Measurements from ENCODE around the gene ELP4.
"Not testable (repeated sequence)": the region's sequence is repeated elsewhere in the genome, so short reads cannot be mapped to it uniquely, and the experiment has no call there.

Gene ELP4

DNA sequence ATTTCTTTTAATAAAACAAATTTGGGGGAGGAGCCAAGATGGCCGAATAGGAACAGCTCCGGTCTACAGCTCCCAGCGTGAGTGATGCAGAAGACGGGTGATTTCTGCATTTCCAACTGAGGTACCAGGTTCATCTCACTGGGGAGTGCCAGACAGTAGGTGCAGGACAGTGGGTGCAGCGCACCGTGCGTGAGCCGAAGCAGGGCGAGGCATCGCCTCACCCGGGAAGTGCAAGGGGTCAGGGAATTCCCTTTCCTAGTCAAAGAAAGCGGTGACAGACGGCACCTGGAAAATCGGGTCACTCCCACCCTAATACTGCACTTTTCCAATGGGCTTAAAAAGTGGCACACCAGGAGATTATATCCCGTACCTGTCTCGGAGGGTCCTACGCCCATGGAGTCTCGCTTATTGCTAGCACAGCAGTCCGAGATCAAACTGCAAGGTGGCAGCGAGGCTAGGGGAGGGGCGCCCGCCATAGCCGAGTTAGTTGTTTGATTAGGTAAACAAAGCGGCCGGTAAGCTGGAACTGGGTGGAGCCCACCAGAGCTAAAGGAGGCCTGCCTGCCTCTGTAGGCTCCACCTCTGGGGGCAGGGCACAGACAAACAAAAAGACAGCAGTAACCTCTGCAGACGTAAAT is 231.3 kb downstream of the ELP4 start:
- DNase-seq; H3K27me3 ChIP-seq (ENCODE audit: control insufficient read depth in 1 of 2, insufficient read depth in 1 of 2, low read length in 2 of 2); H3K36me3 ChIP-seq (ENCODE audit: control insufficient read depth in 1 of 2, insufficient read depth in 2 of 2, low read depth in 1 of 2, low read length in 2 of 2); H4K91ac ChIP-seq (ENCODE audit: low read length); H3K9ac ChIP-seq (ENCODE audit: low read length); H3K79me1 ChIP-seq (replicated peaks; ENCODE audit: low read length, poor library complexity, severe bottlenecking); H2BK12ac ChIP-seq (ENCODE audit: low read length in 2 of 2); H3K23ac ChIP-seq (ENCODE audit: low read length in 2 of 2); H2BK120ac ChIP-seq (ENCODE audit: low read depth, low read length); H3K4me1 ChIP-seq (ENCODE audit: control insufficient read depth, insufficient read depth, low read depth, low read length); H3K4me3 ChIP-seq (ENCODE audit: insufficient read depth in 1 of 2, low read depth in 1 of 2, low read length in 2 of 2); H3K14ac ChIP-seq (ENCODE audit: low read length in 2 of 2); H2BK15ac ChIP-seq (ENCODE audit: low read depth, poor library complexity, severe bottlenecking); H2AFZ ChIP-seq (ENCODE audit: low read depth, low read length); H3K4ac ChIP-seq (ENCODE audit: low read depth in 1 of 2, low read length in 2 of 2); H3K27ac ChIP-seq (ENCODE audit: low read length, poor library complexity, severe bottlenecking); H2BK5ac ChIP-seq (ENCODE audit: low read depth, low read length, poor library complexity, severe bottlenecking); H3K18ac ChIP-seq (ENCODE audit: low read depth in 1 of 2, low read length in 2 of 2); H3K4me2 ChIP-seq (ENCODE audit: low read length, poor library complexity, severe bottlenecking); H4K8ac ChIP-seq (ENCODE audit: low read length); H3K9me3 ChIP-seq (ENCODE audit: control insufficient read depth, low read length); H2AK5ac ChIP-seq (ENCODE audit: low read length, severe bottlenecking): not testable (repeated sequence)
- WGBS: 94% methylated on average over 25 of the region's 26 CpGs

DNA sequence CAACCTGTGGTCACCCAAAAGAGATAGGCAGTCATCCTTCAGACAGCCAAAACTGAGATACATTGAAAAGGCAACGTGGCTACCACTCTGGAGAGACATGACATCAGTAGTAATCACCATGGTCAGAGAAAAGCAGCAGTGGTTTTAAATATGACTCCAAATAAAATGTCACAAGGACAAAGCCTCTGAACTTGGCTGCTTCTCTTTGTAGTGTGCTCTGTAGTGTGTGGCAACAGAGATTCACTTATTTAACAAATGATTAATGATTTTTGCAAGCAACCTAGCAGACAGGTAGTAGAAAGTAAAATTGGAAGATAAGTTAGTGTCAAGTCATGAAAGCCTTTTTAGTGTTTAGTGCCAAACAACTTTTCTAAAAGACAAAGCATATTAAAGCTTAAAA is 238.0 kb downstream of the ELP4 start:
- no peak overlapping the region for H3K14ac ChIP-seq (ENCODE audit: low read length in 2 of 2)
- no peak overlapping the region for H3K27ac ChIP-seq (ENCODE audit: low read length, poor library complexity, severe bottlenecking)
- no peak overlapping the region for H3K23ac ChIP-seq (ENCODE audit: low read length in 2 of 2)
- H3K18ac ChIP-seq (ENCODE audit: low read depth in 1 of 2, low read length in 2 of 2): no peak overlapping the region
- H2BK5ac ChIP-seq (ENCODE audit: low read depth, low read length, poor library complexity, severe bottlenecking): no peak overlapping the region
- no peaks in the 10 kb centered on the region for H3K79me1 ChIP-seq (replicated peaks; ENCODE audit: low read length, poor library complexity, severe bottlenecking)
- H3K4me1 ChIP-seq (ENCODE audit: control insufficient read depth, insufficient read depth, low read depth, low read length): no peaks in the 10 kb centered on the region
- no peak for DNase-seq
- no peak overlapping the region for H2BK12ac ChIP-seq (ENCODE audit: low read length in 2 of 2)
- H3K9ac ChIP-seq (ENCODE audit: low read length): no peak overlapping the region
- no peak overlapping the region for H4K8ac ChIP-seq (ENCODE audit: low read length)
- no peaks in the 10 kb centered on the region for H3K27me3 ChIP-seq (ENCODE audit: control insufficient read depth in 1 of 2, insufficient read depth in 1 of 2, low read length in 2 of 2)
- no peak overlapping the region for H2BK120ac ChIP-seq (ENCODE audit: low read depth, low read length)
- H2AK5ac ChIP-seq (ENCODE audit: low read length, severe bottlenecking): no peak overlapping the region
- H2AFZ ChIP-seq (ENCODE audit: low read depth, low read length): no peak overlapping the region
- no peak overlapping the region for H2BK15ac ChIP-seq (ENCODE audit: low read depth, poor library complexity, severe bottlenecking)
- H3K9me3 ChIP-seq (ENCODE audit: control insufficient read depth, low read length): no peaks in the 10 kb centered on the region
- no peaks in the 10 kb centered on the region for H3K36me3 ChIP-seq (ENCODE audit: control insufficient read depth in 1 of 2, insufficient read depth in 2 of 2, low read depth in 1 of 2, low read length in 2 of 2)
- H4K91ac ChIP-seq (ENCODE audit: low read length): no peak overlapping the region
- no peak overlapping the region for H3K4me2 ChIP-seq (ENCODE audit: low read length, poor library complexity, severe bottlenecking)
- H3K4ac ChIP-seq (ENCODE audit: low read depth in 1 of 2, low read length in 2 of 2): no peak overlapping the region
- WGBS: 67% methylated on average over 1 of the region's 1 CpG
- H3K4me3 ChIP-seq (ENCODE audit: insufficient read depth in 1 of 2, low read depth in 1 of 2, low read length in 2 of 2): no peak overlapping the region

DNA sequence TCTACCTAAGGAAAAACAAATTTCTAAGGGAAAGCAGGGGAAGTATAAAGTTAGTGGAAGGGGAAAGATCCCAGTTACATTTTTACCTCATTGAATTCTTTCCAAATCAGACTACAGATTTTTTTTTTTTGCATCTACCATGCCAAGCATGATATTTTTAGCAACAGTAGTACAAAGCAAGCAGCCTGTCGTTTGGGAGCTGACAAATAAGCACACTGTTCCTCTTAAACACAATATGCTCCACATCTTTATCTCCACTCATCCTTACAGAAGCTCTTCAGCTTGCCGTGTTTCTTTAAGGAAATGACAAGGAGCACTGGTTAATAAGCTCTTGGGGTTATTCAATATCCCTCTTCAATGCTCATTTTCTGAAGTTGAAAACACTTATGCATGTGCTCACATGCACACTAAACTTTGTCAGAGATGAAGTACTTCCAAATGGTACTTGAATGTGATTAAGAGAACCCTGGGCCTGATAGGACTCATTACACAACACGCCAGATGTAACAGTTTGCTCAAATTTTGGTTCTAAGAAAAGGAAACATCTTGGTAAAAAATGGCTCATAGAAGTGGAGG is 247.8 kb downstream of the ELP4 start:
- H2BK5ac ChIP-seq (ENCODE audit: low read depth, low read length, poor library complexity, severe bottlenecking): no peak overlapping the region
- no peak overlapping the region for H3K27ac ChIP-seq (ENCODE audit: low read length, poor library complexity, severe bottlenecking)
- no peak overlapping the region for H2BK12ac ChIP-seq (ENCODE audit: low read length in 2 of 2)
- no peak overlapping the region for H4K8ac ChIP-seq (ENCODE audit: low read length)
- no peaks in the 10 kb centered on the region for H3K36me3 ChIP-seq (ENCODE audit: control insufficient read depth in 1 of 2, insufficient read depth in 2 of 2, low read depth in 1 of 2, low read length in 2 of 2)
- no peak overlapping the region for H3K23ac ChIP-seq (ENCODE audit: low read length in 2 of 2)
- H2BK15ac ChIP-seq (ENCODE audit: low read depth, poor library complexity, severe bottlenecking): no peak overlapping the region
- no peak overlapping the region for H3K4ac ChIP-seq (ENCODE audit: low read depth in 1 of 2, low read length in 2 of 2)
- H3K27me3 ChIP-seq (ENCODE audit: control insufficient read depth in 1 of 2, insufficient read depth in 1 of 2, low read length in 2 of 2): no peaks in the 10 kb centered on the region
- DNase-seq: no peak
- H2AFZ ChIP-seq (ENCODE audit: low read depth, low read length): no peak overlapping the region
- H3K4me1 ChIP-seq (ENCODE audit: control insufficient read depth, insufficient read depth, low read depth, low read length): no peaks in the 10 kb centered on the region
- H3K79me1 ChIP-seq (replicated peaks; ENCODE audit: low read length, poor library complexity, severe bottlenecking): no peaks in the 10 kb centered on the region
- H3K4me2 ChIP-seq (ENCODE audit: low read length, poor library complexity, severe bottlenecking): no peak overlapping the region
- H4K91ac ChIP-seq (ENCODE audit: low read length): no peak overlapping the region
- no peak overlapping the region for H2AK5ac ChIP-seq (ENCODE audit: low read length, severe bottlenecking)
- no peak overlapping the region for H3K9ac ChIP-seq (ENCODE audit: low read length)
- H2BK120ac ChIP-seq (ENCODE audit: low read depth, low read length): no peak overlapping the region
- WGBS: 72% methylated on average over 2 of the region's 3 CpGs
- no peak overlapping the region for H3K14ac ChIP-seq (ENCODE audit: low read length in 2 of 2)
- H3K4me3 ChIP-seq (ENCODE audit: insufficient read depth in 1 of 2, low read depth in 1 of 2, low read length in 2 of 2): no peak overlapping the region
- H3K9me3 ChIP-seq (ENCODE audit: control insufficient read depth, low read length): no peaks in the 10 kb centered on the region
- no peak overlapping the region for H3K18ac ChIP-seq (ENCODE audit: low read depth in 1 of 2, low read length in 2 of 2)

DNA sequence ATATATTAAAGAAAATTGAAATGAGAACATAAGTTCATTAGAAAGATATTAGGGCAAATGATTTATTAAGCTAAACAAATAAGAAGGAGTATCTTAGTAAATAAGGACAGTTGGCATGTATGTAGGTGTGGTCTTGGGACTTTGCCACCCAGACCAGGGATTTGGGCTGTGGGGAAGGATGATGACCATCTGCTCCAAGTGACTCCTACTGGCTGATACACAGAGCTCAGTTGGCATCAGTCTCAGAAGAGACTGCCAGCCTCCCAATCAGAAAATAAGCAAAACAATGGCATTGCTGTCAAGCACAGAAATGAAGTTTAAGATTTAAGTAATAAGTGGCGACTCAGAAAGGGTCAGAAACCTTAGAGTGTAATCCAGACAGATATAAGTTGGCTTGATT is 252.1 kb downstream of the ELP4 start:
- H4K91ac ChIP-seq (ENCODE audit: low read length): no peak overlapping the region
- no peak overlapping the region for H3K14ac ChIP-seq (ENCODE audit: low read length in 2 of 2)
- no peak overlapping the region for H3K18ac ChIP-seq (ENCODE audit: low read depth in 1 of 2, low read length in 2 of 2)
- no peak overlapping the region for H3K4me3 ChIP-seq (ENCODE audit: insufficient read depth in 1 of 2, low read depth in 1 of 2, low read length in 2 of 2)
- DNase-seq: no peak
- no peak overlapping the region for H2BK5ac ChIP-seq (ENCODE audit: low read depth, low read length, poor library complexity, severe bottlenecking)
- no peak overlapping the region for H3K23ac ChIP-seq (ENCODE audit: low read length in 2 of 2)
- H3K9ac ChIP-seq (ENCODE audit: low read length): no peak overlapping the region
- whole genome bisulfite sequencing: 93% methylated on average over 1 of the region's 1 CpG
- H3K9me3 ChIP-seq (ENCODE audit: control insufficient read depth, low read length): no peaks in the 10 kb centered on the region
- no peaks in the 10 kb centered on the region for H3K27me3 ChIP-seq (ENCODE audit: control insufficient read depth in 1 of 2, insufficient read depth in 1 of 2, low read length in 2 of 2)
- no peaks in the 10 kb centered on the region for H3K79me1 ChIP-seq (replicated peaks; ENCODE audit: low read length, poor library complexity, severe bottlenecking)
- H2BK15ac ChIP-seq (ENCODE audit: low read depth, poor library complexity, severe bottlenecking): no peak overlapping the region
- H3K4me1 ChIP-seq (ENCODE audit: control insufficient read depth, insufficient read depth, low read depth, low read length): no peaks in the 10 kb centered on the region
- H4K8ac ChIP-seq (ENCODE audit: low read length): no peak overlapping the region
- H2AFZ ChIP-seq (ENCODE audit: low read depth, low read length): no peak overlapping the region
- H3K27ac ChIP-seq (ENCODE audit: low read length, poor library complexity, severe bottlenecking): no peak overlapping the region
- no peak overlapping the region for H2BK12ac ChIP-seq (ENCODE audit: low read length in 2 of 2)
- no peak overlapping the region for H2BK120ac ChIP-seq (ENCODE audit: low read depth, low read length)
- no peak overlapping the region for H2AK5ac ChIP-seq (ENCODE audit: low read length, severe bottlenecking)
- H3K4me2 ChIP-seq (ENCODE audit: low read length, poor library complexity, severe bottlenecking): no peak overlapping the region
- H3K4ac ChIP-seq (ENCODE audit: low read depth in 1 of 2, low read length in 2 of 2): no peak overlapping the region
- no peaks in the 10 kb centered on the region for H3K36me3 ChIP-seq (ENCODE audit: control insufficient read depth in 1 of 2, insufficient read depth in 2 of 2, low read depth in 1 of 2, low read length in 2 of 2)

All from mesenchymal stem cell (in vitro differentiated cells and primary cell).